Tibial nerve (tissue), 3 donors: ENCODE data around the gene TNMD.

Experiments
- CTCF ChIP-seq, 5 experiments: fragments of 200-600 bp in 3 of 5; fragments of 450-650 bp in 2 of 5; sonication (generic) in 3 of 5; IDR thresholded peaks; one replicate each; pipeline ENCODE4 v1.5.1; 2016 to 2019; ENCODE audit warnings: antibody characterized with exemption in 5 of 5, mild to moderate bottlenecking in 3 of 5, moderate library complexity in 2 of 5
- POLR2A ChIP-seq, 2 donors: fragments of 450-650 bp; IDR thresholded peaks; one replicate each; pipeline ENCODE4 v1.6.1; 2017; ENCODE audit warnings: antibody characterized with exemption in 2 of 2, mild to moderate bottlenecking in 2 of 2, moderate library complexity in 2 of 2

DNA sequence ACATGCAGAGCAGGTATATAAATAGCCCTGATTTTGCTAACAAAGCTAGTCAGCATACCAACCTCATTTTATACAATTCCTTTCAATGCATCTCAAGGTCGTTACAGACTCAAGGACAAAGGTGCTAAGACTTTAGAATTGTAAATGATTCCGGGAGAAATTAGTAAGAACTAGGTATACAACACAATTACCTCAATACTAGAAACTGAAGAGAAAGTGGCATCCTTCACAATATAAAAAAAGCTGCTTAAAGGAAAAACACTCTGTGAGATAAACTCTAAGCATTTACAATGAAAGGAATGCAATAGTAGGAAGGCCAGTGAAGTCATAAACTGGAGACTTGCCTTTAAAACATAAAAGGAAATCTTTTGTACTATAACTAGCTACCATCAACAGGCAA, 11.9 kb downstream of the TNMD start:
- no peak for TF ChIP-seq POLR2A (IDR thresholded peaks at IDR 0.05)
- TF ChIP-seq CTCF (IDR thresholded peaks at IDR 0.05), result no peak
